ENCODE results near the gene POC1A. TPM values are rescaled to one million over a fixed set of nuclear protein-coding genes. Genes with fewer than 3 reads are reported as not detected.

Gene POC1A
- polyA plus RNA-seq, 1 of the 3 experiments (the other 2 are of a cell fraction) = 11.7 TPM

DNA sequence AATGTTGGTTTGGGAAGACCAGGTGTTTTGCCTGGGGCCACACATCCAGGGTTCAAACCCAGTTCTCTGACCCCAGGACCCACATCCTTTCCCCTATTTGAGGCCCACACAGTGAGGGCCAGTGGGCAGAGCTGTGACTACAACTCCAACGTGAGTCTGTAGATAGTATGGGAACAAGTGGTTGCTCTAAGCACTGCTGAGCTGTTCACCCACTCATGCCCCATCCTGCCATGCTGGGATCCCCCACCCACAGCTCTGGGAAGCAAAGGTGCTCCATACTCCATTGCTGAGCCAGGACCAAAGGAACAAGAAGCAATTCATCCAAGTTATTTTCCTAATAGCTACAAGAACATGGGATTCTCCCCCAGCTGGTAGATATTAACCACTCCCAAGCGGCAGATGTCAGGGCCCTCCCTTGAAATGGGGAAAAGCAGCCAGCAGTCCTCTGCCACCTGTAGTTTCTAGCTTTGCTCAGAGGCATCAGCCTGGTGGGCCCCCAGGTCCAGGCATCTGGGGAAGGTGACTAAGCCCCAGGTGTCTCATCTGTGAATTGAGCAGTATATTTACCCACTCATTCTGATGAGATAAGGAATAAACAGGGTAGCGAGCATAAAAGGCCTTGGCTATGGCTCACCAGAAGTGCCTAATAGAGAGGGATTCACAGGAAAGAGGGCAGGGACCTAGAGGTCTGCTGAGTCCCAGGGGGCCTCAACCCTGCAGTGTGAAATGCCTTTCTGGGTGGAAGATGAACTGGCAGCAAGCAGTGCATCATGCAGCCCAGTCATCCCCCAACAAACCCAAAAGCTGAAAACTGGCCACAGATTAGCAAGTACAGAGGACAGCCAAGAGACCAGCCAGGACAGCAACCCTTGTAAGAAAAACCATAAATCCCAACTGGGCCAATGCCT, 33.4 kb downstream of the POC1A start:
- H2AFZ ChIP-seq (ENCODE audit: low read depth) = no peak overlapping the region
- no peaks in the 10 kb centered on the region for H4K20me1 ChIP-seq (ENCODE audit: insufficient read depth)
- peak overlapping the region in 1 of 2 experiments; percentile 73; a peak in 1 of 4 replicates for H3K27ac ChIP-seq (ENCODE audit: low read depth in 2 of 2, low read length in 1 of 2)
- POLR2A ChIA-PET = interaction anchor here (0.6 to 1.2 kb wide), 6 partner anchors 9 to 116 kb away, joined by 3 to 4 read pairs (median 3); no protein-coding TSS in a partner anchor
- no peaks in the 10 kb centered on the region for H3K79me2 ChIP-seq (ENCODE audit: insufficient read depth)
- no peaks in the 10 kb centered on the region for H3K27me3 ChIP-seq (ENCODE audit: insufficient read depth)
- no peak overlapping the region for H3K4me3 ChIP-seq (ENCODE audit: low read depth in 2 of 2, low read length in 1 of 2)
- DNase-seq = no peak
- WGBS (ENCODE audit: low lambda C conversion rate) = 100% methylated on average over 2 of the region's 3 CpGs
- no peaks in the 10 kb centered on the region for H3K9me2 ChIP-seq
- no peak overlapping the region for H3K9ac ChIP-seq
- TF ChIP-seq, protein P1, sequence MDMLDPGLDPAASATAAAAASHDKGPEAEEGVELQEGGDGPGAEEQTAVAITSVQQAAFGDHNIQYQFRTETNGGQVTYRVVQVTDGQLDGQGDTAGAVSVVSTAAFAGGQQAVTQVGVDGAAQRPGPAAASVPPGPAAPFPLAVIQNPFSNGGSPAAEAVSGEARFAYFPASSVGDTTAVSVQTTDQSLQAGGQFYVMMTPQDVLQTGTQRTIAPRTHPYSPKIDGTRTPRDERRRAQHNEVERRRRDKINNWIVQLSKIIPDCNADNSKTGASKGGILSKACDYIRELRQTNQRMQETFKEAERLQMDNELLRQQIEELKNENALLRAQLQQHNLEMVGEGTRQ (IDR thresholded peaks at IDR 0.05; ENCODE audit: borderline replicate concordance, low read depth, low read length) = no peak
- no peak for TF ChIP-seq MEF2A (IDR thresholded peaks at IDR 0.05; ENCODE audit: borderline replicate concordance, low read depth)
- no peak for TF ChIP-seq RXRA (IDR thresholded peaks at IDR 0.05; ENCODE audit: borderline replicate concordance, low read depth)
- TF ChIP-seq, protein P2, sequence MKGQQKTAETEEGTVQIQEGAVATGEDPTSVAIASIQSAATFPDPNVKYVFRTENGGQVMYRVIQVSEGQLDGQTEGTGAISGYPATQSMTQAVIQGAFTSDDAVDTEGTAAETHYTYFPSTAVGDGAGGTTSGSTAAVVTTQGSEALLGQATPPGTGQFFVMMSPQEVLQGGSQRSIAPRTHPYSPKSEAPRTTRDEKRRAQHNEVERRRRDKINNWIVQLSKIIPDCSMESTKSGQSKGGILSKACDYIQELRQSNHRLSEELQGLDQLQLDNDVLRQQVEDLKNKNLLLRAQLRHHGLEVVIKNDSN (IDR thresholded peaks at IDR 0.05; ENCODE audit: borderline replicate concordance, low read depth) = no peak
- CTCF ChIA-PET = interaction anchor here (1.0 to 12.7 kb wide), 16 partner anchors 10 to 178 kb away, joined by 3 to 366 read pairs (median 6); partner anchors contain the start of gene DUSP7
- H3K4me1 ChIP-seq (ENCODE audit: control insufficient read depth in 1 of 2, insufficient read depth in 2 of 2, low read depth in 1 of 2, low read length in 1 of 2) = peaks cover 0 to 29% of the 10 kb centered on the region in 2 experiments; a peak in 1 of 4 replicates
- H3K36me3 ChIP-seq (replicated peaks in 1 of 2; ENCODE audit: control insufficient read depth in 1 of 2, insufficient read depth in 2 of 2, low read length in 1 of 2) = peaks cover 0 to 20% of the 10 kb centered on the region in 2 experiments
- no peaks in the 10 kb centered on the region for H3F3A ChIP-seq (replicated peaks; ENCODE audit: insufficient read depth)
- H3K4me2 ChIP-seq = no peak overlapping the region
- H3K9me3 ChIP-seq = no peaks in the 10 kb centered on the region

DNA sequence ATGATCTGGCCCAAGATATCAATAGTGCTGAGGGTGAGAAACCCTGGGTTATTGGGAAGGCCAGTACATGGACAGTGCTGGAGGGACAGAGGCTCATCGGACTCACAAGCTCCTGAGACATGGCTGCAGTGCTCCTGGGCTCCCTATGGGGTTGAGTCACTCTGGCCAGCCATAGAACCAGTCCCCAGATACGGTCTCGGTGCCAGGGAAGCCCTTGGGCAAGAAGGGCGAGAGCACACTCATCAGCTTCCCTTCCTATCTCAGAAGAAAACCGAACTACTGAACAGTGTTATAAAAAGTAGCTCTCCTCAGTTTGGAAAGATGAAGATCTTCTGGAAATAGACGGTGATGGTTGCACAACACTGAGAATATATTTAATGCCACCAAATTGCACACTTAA, 34.4 kb downstream of the POC1A start:
- ChIA-PET CTCF (interaction anchor here (1.3 to 12.7 kb wide), 9 partner anchors 9 to 115 kb away, joined by 3 to 366 read pairs (median 11); partner anchors contain the start of gene DUSP7), POLR2A (interaction anchor here (0.8 kb wide), 1 partner anchor 33 kb away, joined by 3 read pairs; no protein-coding TSS in a partner anchor)
- Histone ChIP-seq H3K4me2 (no peak overlapping the region), H3K9ac (no peak overlapping the region), H2AFZ (ENCODE audit: low read depth) (no peak overlapping the region), H3K4me1 (ENCODE audit: control insufficient read depth in 1 of 2, insufficient read depth in 2 of 2, low read depth in 1 of 2, low read length in 1 of 2) (peaks cover 0 to 29% of the 10 kb centered on the region in 2 experiments; a peak in 1 of 4 replicates), H4K20me1 (ENCODE audit: insufficient read depth) (no peaks in the 10 kb centered on the region), H3K4me3 (ENCODE audit: low read depth in 2 of 2, low read length in 1 of 2) (no peak overlapping the region), H3K36me3 (replicated peaks in 1 of 2; ENCODE audit: control insufficient read depth in 1 of 2, insufficient read depth in 2 of 2, low read length in 1 of 2) (peaks cover 2 to 18% of the 10 kb centered on the region in 2 experiments), H3K27ac (ENCODE audit: low read depth in 2 of 2, low read length in 1 of 2) (no peak overlapping the region), H3K9me3 (no peaks in the 10 kb centered on the region), H3F3A (replicated peaks; ENCODE audit: insufficient read depth) (no peaks in the 10 kb centered on the region), H3K79me2 (ENCODE audit: insufficient read depth) (no peaks in the 10 kb centered on the region), H3K27me3 (ENCODE audit: insufficient read depth) (no peaks in the 10 kb centered on the region), H3K9me2 (no peaks in the 10 kb centered on the region)
- 95% methylated on average over 6 of the region's 6 CpGs for WGBS (ENCODE audit: low lambda C conversion rate)
- no peak for DNase-seq
- TF ChIP-seq TAF1 (IDR thresholded peaks at IDR 0.05; ENCODE audit: borderline replicate concordance, low read depth, low read length) = no peak
- TF ChIP-seq, protein P3, sequence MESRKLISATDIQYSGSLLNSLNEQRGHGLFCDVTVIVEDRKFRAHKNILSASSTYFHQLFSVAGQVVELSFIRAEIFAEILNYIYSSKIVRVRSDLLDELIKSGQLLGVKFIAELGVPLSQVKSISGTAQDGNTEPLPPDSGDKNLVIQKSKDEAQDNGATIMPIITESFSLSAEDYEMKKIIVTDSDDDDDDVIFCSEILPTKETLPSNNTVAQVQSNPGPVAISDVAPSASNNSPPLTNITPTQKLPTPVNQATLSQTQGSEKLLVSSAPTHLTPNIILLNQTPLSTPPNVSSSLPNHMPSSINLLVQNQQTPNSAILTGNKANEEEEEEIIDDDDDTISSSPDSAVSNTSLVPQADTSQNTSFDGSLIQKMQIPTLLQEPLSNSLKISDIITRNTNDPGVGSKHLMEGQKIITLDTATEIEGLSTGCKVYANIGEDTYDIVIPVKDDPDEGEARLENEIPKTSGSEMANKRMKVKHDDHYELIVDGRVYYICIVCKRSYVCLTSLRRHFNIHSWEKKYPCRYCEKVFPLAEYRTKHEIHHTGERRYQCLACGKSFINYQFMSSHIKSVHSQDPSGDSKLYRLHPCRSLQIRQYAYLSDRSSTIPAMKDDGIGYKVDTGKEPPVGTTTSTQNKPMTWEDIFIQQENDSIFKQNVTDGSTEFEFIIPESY (IDR thresholded peaks at IDR 0.05; ENCODE audit: borderline replicate concordance, low read depth) = no peak
- no peak for TF ChIP-seq YY1 (IDR thresholded peaks at IDR 0.05; ENCODE audit: low read depth)
- no peak for TF ChIP-seq RXRA (IDR thresholded peaks at IDR 0.05; ENCODE audit: borderline replicate concordance, low read depth)
- no peak for TF ChIP-seq GATA2 (CRISPR knock-in tag; IDR thresholded peaks at IDR 0.05)
- no peak for TF ChIP-seq RCOR1 (IDR thresholded peaks at IDR 0.05; ENCODE audit: low read length)
- TF ChIP-seq, protein P4, sequence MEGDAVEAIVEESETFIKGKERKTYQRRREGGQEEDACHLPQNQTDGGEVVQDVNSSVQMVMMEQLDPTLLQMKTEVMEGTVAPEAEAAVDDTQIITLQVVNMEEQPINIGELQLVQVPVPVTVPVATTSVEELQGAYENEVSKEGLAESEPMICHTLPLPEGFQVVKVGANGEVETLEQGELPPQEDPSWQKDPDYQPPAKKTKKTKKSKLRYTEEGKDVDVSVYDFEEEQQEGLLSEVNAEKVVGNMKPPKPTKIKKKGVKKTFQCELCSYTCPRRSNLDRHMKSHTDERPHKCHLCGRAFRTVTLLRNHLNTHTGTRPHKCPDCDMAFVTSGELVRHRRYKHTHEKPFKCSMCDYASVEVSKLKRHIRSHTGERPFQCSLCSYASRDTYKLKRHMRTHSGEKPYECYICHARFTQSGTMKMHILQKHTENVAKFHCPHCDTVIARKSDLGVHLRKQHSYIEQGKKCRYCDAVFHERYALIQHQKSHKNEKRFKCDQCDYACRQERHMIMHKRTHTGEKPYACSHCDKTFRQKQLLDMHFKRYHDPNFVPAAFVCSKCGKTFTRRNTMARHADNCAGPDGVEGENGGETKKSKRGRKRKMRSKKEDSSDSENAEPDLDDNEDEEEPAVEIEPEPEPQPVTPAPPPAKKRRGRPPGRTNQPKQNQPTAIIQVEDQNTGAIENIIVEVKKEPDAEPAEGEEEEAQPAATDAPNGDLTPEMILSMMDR (IDR thresholded peaks at IDR 0.05) = no peak
- TF ChIP-seq FOXM1 (IDR thresholded peaks at IDR 0.05; ENCODE audit: low read depth) = no peak
- TF ChIP-seq EZH2phosphoT487 (IDR thresholded peaks at IDR 0.05; ENCODE audit: borderline replicate concordance, low read depth) = no peak
- TF ChIP-seq NFIC (IDR thresholded peaks at IDR 0.05; ENCODE audit: borderline replicate concordance) = no peak
- TF ChIP-seq, protein P1 (IDR thresholded peaks at IDR 0.05; ENCODE audit: borderline replicate concordance, low read depth, low read length) = no peak
- TF ChIP-seq GABPA (IDR thresholded peaks at IDR 0.05; ENCODE audit: low read depth) = no peak
- no peak for TF ChIP-seq RFX5 (IDR thresholded peaks at IDR 0.05; ENCODE audit: low read length)
- TF ChIP-seq, protein P2 (IDR thresholded peaks at IDR 0.05; ENCODE audit: borderline replicate concordance, low read depth) = no peak
